ENCODE results near the gene ARFGAP3.

ARFGAP3 gene

DNA sequence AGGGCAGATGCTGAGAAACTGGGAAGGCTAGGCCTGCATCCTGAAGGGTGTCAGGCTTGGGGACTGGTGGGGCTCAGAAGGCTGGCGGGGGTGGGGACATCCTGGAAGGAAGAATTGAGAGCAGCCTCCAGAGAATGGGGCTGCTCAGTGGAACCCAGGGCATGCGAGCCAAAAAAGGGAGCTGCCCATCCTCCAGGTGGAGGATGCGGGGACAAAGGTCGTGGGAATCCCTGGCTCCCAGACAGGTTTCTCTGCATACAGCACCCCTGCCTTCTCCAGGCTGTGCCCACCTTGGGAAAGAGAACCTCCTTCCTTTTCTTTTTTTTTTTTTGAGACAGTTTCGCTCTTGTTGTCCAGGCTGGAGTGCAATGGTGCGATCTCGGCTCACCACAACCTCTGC, 40.9 kb upstream of the ARFGAP3 start:
- H3K4me3 ChIP-seq (ENCODE audit: low read depth, low read length), result no peak overlapping the region
- TF ChIP-seq, protein P1, sequence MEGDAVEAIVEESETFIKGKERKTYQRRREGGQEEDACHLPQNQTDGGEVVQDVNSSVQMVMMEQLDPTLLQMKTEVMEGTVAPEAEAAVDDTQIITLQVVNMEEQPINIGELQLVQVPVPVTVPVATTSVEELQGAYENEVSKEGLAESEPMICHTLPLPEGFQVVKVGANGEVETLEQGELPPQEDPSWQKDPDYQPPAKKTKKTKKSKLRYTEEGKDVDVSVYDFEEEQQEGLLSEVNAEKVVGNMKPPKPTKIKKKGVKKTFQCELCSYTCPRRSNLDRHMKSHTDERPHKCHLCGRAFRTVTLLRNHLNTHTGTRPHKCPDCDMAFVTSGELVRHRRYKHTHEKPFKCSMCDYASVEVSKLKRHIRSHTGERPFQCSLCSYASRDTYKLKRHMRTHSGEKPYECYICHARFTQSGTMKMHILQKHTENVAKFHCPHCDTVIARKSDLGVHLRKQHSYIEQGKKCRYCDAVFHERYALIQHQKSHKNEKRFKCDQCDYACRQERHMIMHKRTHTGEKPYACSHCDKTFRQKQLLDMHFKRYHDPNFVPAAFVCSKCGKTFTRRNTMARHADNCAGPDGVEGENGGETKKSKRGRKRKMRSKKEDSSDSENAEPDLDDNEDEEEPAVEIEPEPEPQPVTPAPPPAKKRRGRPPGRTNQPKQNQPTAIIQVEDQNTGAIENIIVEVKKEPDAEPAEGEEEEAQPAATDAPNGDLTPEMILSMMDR (IDR thresholded peaks at IDR 0.05; ENCODE audit: low read depth, low read length, missing control alignments), result no peak
- no peak for DNase-seq (ENCODE audit: low read depth)
- in situ Hi-C loops (cut with HindIII; ENCODE audit: low sequenced_read_pairs), result no loop called here

DNA sequence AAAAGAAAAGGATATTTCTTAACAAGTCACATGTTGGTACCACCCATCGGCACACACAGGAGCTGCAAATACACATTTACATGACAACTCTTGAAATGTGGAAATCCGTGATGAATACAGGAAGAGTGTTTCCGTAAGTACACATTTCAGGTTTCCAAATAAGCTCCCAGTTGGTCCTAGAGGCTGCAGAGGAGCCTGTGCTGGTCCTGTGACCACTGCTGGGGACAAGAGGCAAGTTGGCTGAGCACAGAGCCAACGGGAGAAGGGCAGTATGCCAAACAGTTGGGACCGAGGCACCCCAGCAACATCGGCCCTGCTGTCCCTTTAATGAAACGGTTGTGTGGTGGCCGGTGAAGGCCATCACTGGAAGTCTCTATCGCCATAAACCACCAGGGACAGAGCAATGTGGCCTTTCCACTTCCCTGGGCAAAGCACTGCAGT, 38.5 kb upstream of the ARFGAP3 start:
- TF ChIP-seq, protein P1 (IDR thresholded peaks at IDR 0.05; ENCODE audit: low read depth, low read length, missing control alignments), result no peak
- H3K4me3 ChIP-seq (ENCODE audit: low read depth, low read length), result no peak overlapping the region
- DNase-seq (ENCODE audit: low read depth), result no peak
- in situ Hi-C loops (cut with HindIII; ENCODE audit: low sequenced_read_pairs), result no loop called here

- TF ChIP-seq, protein P1 (IDR thresholded peaks at IDR 0.05; ENCODE audit: low read depth, low read length, missing control alignments), result no peak
- no peak for DNase-seq (ENCODE audit: low read depth)
- no peak overlapping the region for H3K4me3 ChIP-seq (ENCODE audit: low read depth, low read length)
- in situ Hi-C loops (cut with HindIII; ENCODE audit: low sequenced_read_pairs), result no loop called here
These were observed 38.0 kb upstream of the ARFGAP3 start for GRCh38 chr22:42895087-42895486.

- in situ Hi-C loops (cut with HindIII; ENCODE audit: low sequenced_read_pairs), result no loop called here
- H3K4me3 ChIP-seq (ENCODE audit: low read depth, low read length), result no peak overlapping the region
- DNase-seq (ENCODE audit: low read depth), result no peak
- TF ChIP-seq, protein P1 (IDR thresholded peaks at IDR 0.05; ENCODE audit: low read depth, low read length, missing control alignments), result no peak
These were observed 36.5 kb upstream of the ARFGAP3 start for GRCh38 chr22:42893371-42894150.

DNA sequence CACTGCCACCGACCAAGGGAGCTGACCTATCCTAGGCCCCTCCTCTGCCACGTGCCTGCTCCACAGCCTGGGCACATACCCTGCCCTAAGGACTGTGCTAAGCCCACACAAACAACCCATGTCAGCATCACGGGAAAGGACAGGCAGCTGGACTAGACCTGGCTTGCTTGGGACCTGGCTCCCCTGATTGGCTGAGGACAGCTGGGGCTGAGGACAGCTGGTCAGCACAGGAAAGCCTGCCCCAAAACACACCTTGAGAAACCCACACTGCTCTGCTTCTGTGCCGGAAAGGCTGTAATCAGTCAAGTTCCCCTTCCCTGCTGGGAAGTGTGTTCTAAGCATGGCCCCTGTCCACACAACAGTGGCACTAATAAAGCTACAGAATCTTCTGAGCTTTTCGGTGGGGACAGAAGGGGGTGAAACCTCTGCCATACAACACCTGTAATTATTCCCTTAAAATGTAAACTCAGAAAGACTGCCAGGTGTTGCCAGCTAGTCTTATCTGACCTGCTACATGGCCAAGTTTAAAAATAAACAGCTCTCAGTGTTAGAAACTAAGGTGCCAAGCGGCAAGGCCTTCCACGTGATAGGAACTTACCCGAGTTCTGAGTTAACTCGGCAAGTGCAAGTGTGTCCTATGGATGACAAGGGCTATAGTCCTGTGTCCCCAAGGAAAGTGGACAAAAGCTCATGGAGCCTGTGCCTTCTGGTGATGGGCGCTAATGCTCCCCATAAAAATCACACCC, 35.7 kb upstream of the ARFGAP3 start:
- TF ChIP-seq, protein P1 (IDR thresholded peaks at IDR 0.05; ENCODE audit: low read depth, low read length, missing control alignments), result no peak
- H3K4me3 ChIP-seq (ENCODE audit: low read depth, low read length), result no peak overlapping the region
- in situ Hi-C loops (cut with HindIII; ENCODE audit: low sequenced_read_pairs), result no loop called here
- DNase-seq (ENCODE audit: low read depth), result no peak

DNA sequence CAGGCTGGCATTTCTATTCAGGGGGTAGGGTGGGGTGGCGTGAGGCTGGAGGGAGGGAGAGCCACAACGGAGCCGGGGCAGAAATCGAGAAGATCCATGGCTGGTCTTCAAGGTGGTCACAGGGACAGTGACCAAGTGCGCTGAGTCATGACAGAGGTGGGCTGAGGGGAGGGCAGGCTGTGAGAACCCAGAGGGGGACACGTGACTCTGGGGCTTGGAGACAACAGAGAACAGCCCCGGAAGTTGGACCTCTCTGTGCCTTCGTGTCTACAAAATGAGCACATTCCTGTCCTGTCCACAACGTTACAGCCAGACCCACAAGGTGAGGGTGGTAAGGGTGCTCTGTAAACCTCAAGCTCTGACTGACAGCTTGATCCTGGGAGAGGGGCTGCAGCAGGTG, 35.1 kb upstream of the ARFGAP3 start:
- no peak overlapping the region for H3K4me3 ChIP-seq (ENCODE audit: low read depth, low read length)
- no peak for DNase-seq (ENCODE audit: low read depth)

More for the DNA sequence above, 35.1 kb upstream of the ARFGAP3 start:
- in situ Hi-C loops (cut with HindIII; ENCODE audit: low sequenced_read_pairs), result no loop called here
- TF ChIP-seq, protein P1 (IDR thresholded peaks at IDR 0.05; ENCODE audit: low read depth, low read length, missing control alignments), result no peak

All from astrocyte of the cerebellum (primary cell).